SU-DHL-6 (cell line): ENCODE data around the gene TAS1R2.

Source experiments
- H2AFZ ChIP-seq: fragments of 200-600 bp; sonication (generic); 2 replicates; pipeline ENCODE4 v1.6.1; 2014; ENCODE audit warnings: low read depth, mild to moderate bottlenecking, moderate library complexity, mixed read lengths, antibody characterized with exemption, low read length; ENCODE audit not compliant: severe bottlenecking
- H3F3A ChIP-seq: fragments of 200-600 bp; shearing (Covaris generic); 2 replicates; pipeline ENCODE4 v1.6.0; 2016; ENCODE audit warnings: antibody characterized with exemption, mild to moderate bottlenecking; ENCODE audit not compliant: insufficient read depth
- H3K27ac ChIP-seq: fragments of 200-600 bp; sonication (generic); 2 replicates; pipeline ENCODE4 v1.5.1; 2016; ENCODE audit warnings: low read depth, mild to moderate bottlenecking, low read length, moderate library complexity, mixed read lengths
- H3K27me3 ChIP-seq: fragments of 200-600 bp; sonication (generic), shearing (Covaris generic); 2 replicates; pipeline ENCODE4 v1.6.0; 2014; ENCODE audit warnings: mild to moderate bottlenecking, low read length
- H3K36me3 ChIP-seq: fragments of 200-600 bp; sonication (generic); 2 replicates; pipeline ENCODE4 v1.6.1; 2014; ENCODE audit warnings: mild to moderate bottlenecking, low read length, mixed read lengths
- H3K4me2 ChIP-seq: fragments of 300-600, 200-600 bp; shearing (Covaris generic), sonication (generic); 2 replicates; pipeline ENCODE4 v1.6.0; 2014; ENCODE audit warnings: low read length, low read depth, mild to moderate bottlenecking; ENCODE audit not compliant: poor library complexity, severe bottlenecking
- H3K4me3 ChIP-seq: fragments of 200-600 bp; sonication (generic); 2 replicates; pipeline ENCODE4 v1.5.1; 2014; ENCODE audit warnings: antibody characterized with exemption, low read length, mild to moderate bottlenecking, mixed read lengths; ENCODE audit not compliant: insufficient read depth, poor library complexity, severe bottlenecking
- H3K79me2 ChIP-seq: fragments of 200-600 bp; sonication (generic); 2 replicates; pipeline ENCODE4 v1.6.1; 2014; ENCODE audit warnings: mild to moderate bottlenecking, low read length, moderate library complexity; ENCODE audit not compliant: insufficient read depth
- H3K9ac ChIP-seq: fragments of 200-600 bp; sonication (generic); 2 replicates; pipeline ENCODE4 v1.7.0; 2014; ENCODE audit warnings: mild to moderate bottlenecking, low read length
- H3K9me2 ChIP-seq: fragments of 200-600 bp; sonication (generic); replicated peaks from 2 replicates; pipeline ENCODE4 v1.6.1; 2014; ENCODE audit warnings: low read length; ENCODE audit not compliant: insufficient read depth
- H3K9me3 ChIP-seq: fragments of 200-600 bp; sonication (generic); 2 replicates; pipeline ENCODE4 v1.6.1; 2014; ENCODE audit warnings: low read length, mixed read lengths; ENCODE audit not compliant: insufficient read depth
- H4K20me1 ChIP-seq: fragments of 200-600 bp; sonication (generic); 2 replicates; pipeline ENCODE4 v1.6.1; 2014; ENCODE audit warnings: low read depth, mild to moderate bottlenecking, antibody characterized with exemption, low read length, moderate library complexity, mixed read lengths
- CTCF ChIP-seq: fragments of 200-600 bp; sonication (generic); IDR thresholded peaks from one replicate; pipeline ENCODE4 v1.5.1; 2017; ENCODE audit warnings: antibody characterized with exemption, mild to moderate bottlenecking, low read length, moderate library complexity; ENCODE audit not compliant: insufficient read depth, poor library complexity, severe bottlenecking
- EZH2phosphoT487 ChIP-seq: fragments of 200-600 bp; sonication (generic), shearing (Covaris generic); conservative IDR thresholded peaks from 2 replicates; pipeline ENCODE4 v1.6.1; 2018; ENCODE audit warnings: mild to moderate bottlenecking, antibody characterized with exemption, low read length, moderate library complexity, mixed read lengths

TAS1R2 gene

GRCh38 chr1:18856435-18856834 is 3.0 kb downstream of the TAS1R2 start:
- TF ChIP-seq CTCF (no peak), EZH2phosphoT487 (no peak)

GRCh38 chr1:18855573-18855972 is 3.9 kb downstream of the TAS1R2 start:
- no peaks in the 10 kb centered on the region for H3F3A ChIP-seq
- no peaks in the 10 kb centered on the region for H3K36me3 ChIP-seq
- no peaks in the 10 kb centered on the region for H3K79me2 ChIP-seq
- no peaks in the 10 kb centered on the region for H4K20me1 ChIP-seq
- H3K9me2 ChIP-seq = no peaks in the 10 kb centered on the region
- H3K4me2 ChIP-seq = no peak overlapping the region
- no peaks in the 10 kb centered on the region for H3K27me3 ChIP-seq
- no peak overlapping the region for H3K9ac ChIP-seq
- H3K4me3 ChIP-seq = no peak overlapping the region
- H3K9me3 ChIP-seq = no peaks in the 10 kb centered on the region
- no peak for TF ChIP-seq CTCF
- no peak for TF ChIP-seq EZH2phosphoT487
- no peak overlapping the region for H3K27ac ChIP-seq
- H2AFZ ChIP-seq = no peak overlapping the region

More at GRCh38 chr1:18856435-18856834, 3.0 kb downstream of the TAS1R2 start:
- no peak overlapping the region for H3K9ac ChIP-seq
- H3K4me3 ChIP-seq = no peak overlapping the region
- no peaks in the 10 kb centered on the region for H3F3A ChIP-seq
- H4K20me1 ChIP-seq = no peaks in the 10 kb centered on the region
- no peaks in the 10 kb centered on the region for H3K36me3 ChIP-seq
- no peaks in the 10 kb centered on the region for H3K79me2 ChIP-seq
- H3K9me3 ChIP-seq = no peaks in the 10 kb centered on the region
- no peaks in the 10 kb centered on the region for H3K9me2 ChIP-seq
- H2AFZ ChIP-seq = no peak overlapping the region
- H3K4me2 ChIP-seq = no peak overlapping the region
- H3K27me3 ChIP-seq = no peaks in the 10 kb centered on the region
- H3K27ac ChIP-seq = no peak overlapping the region

- no peaks in the 10 kb centered on the region for H3K9me2 ChIP-seq
- H3K4me3 ChIP-seq = no peak overlapping the region
- no peak overlapping the region for H2AFZ ChIP-seq
- no peak overlapping the region for H3K9ac ChIP-seq
- no peaks in the 10 kb centered on the region for H3K79me2 ChIP-seq
- TF ChIP-seq CTCF (no peak), EZH2phosphoT487 (no peak)
- H3K9me3 ChIP-seq = no peaks in the 10 kb centered on the region
- no peak overlapping the region for H3K27ac ChIP-seq
- no peaks in the 10 kb centered on the region for H3K36me3 ChIP-seq
- H3F3A ChIP-seq = no peaks in the 10 kb centered on the region
- H4K20me1 ChIP-seq = no peaks in the 10 kb centered on the region
- no peak overlapping the region for H3K4me2 ChIP-seq
- no peaks in the 10 kb centered on the region for H3K27me3 ChIP-seq
Observed at GRCh38 chr1:18854331-18855025, 5.0 kb downstream of the TAS1R2 start.
